NCI-H2227 treated with DMSO at 0.1 percent for 48 hours (cell line): ENCODE results near the gene SEMA4F.

Experiments used
- DNase-seq: peaks from one replicate; lab custom pipeline; 2025; lab: John Stamatoyannopoulos, UW

SEMA4F gene

GRCh38 chr2:74659462-74659861 lies 5.4 kb downstream of the SEMA4F start:
- no peak for DNase-seq

- DNase-seq, result no peak
Measured at GRCh38 chr2:74668087-74668486, 14.0 kb downstream of the SEMA4F start.

- no peak for DNase-seq
Measured at GRCh38 chr2:74670263-74670662, 16.2 kb downstream of the SEMA4F start.

GRCh38 chr2:74671479-74671878 lies 17.4 kb downstream of the SEMA4F start:
- no peak for DNase-seq

- no peak for DNase-seq
Measured at GRCh38 chr2:74673826-74674528, 19.9 kb downstream of the SEMA4F start.

- DNase-seq, result no peak
Measured at GRCh38 chr2:74675090-74675489, 21.0 kb downstream of the SEMA4F start.

- DNase-seq, result no peak
Measured at GRCh38 chr2:74676331-74676730, 22.3 kb downstream of the SEMA4F start.

GRCh38 chr2:74679615-74680014 lies 25.6 kb downstream of the SEMA4F start:
- no peak for DNase-seq

GRCh38 chr2:74682501-74682900 lies 28.5 kb downstream of the SEMA4F start:
- no peak for DNase-seq

GRCh38 chr2:74685408-74685807 lies 31.4 kb downstream of the SEMA4F start:
- DNase-seq, result no peak

GRCh38 chr2:74688881-74689280 lies 34.8 kb downstream of the SEMA4F start:
- no peak for DNase-seq

GRCh38 chr2:74689671-74690070 lies 35.6 kb downstream of the SEMA4F start:
- no peak for DNase-seq

- DNase-seq, result peak; percentile 50
Measured at GRCh38 chr2:74690571-74690970, 36.5 kb downstream of the SEMA4F start.

- no peak for DNase-seq
Measured at GRCh38 chr2:74691929-74692328, 37.9 kb downstream of the SEMA4F start.

GRCh38 chr2:74693213-74693612 lies 39.2 kb downstream of the SEMA4F start:
- no peak for DNase-seq

GRCh38 chr2:74693668-74694067 lies 39.6 kb downstream of the SEMA4F start:
- no peak for DNase-seq

- no peak for DNase-seq
Measured at GRCh38 chr2:74694281-74694680, 40.2 kb downstream of the SEMA4F start.

- no peak for DNase-seq
Measured at GRCh38 chr2:74695663-74696062, 41.6 kb downstream of the SEMA4F start.

GRCh38 chr2:74696829-74697228 lies 42.8 kb downstream of the SEMA4F start:
- no peak for DNase-seq

- no peak for DNase-seq
Measured at GRCh38 chr2:74700643-74701372, 46.8 kb downstream of the SEMA4F start.

- no peak for DNase-seq
Measured at GRCh38 chr2:74702001-74702715, 48.1 kb downstream of the SEMA4F start.

- no peak for DNase-seq
Measured at GRCh38 chr2:74703373-74703772, 49.3 kb downstream of the SEMA4F start.

- no peak for DNase-seq
Measured at GRCh38 chr2:74704216-74704615, 50.2 kb downstream of the SEMA4F start.
